Loucy (cell line): ENCODE results near the gene SDCCAG8.

Experiments used
- H2AFZ ChIP-seq: fragments of 200-600 bp; sonication (generic); 2 replicates; pipeline ENCODE4 v1.6.0; 2016; ENCODE audit warnings: antibody characterized with exemption, mild to moderate bottlenecking, low read length, moderate library complexity
- H3F3A ChIP-seq: fragments of 200-600 bp; 2 replicates; pipeline ENCODE4 v1.6.0; 2016; ENCODE audit warnings: antibody characterized with exemption, low read depth, mild to moderate bottlenecking
- H3K27me3 ChIP-seq: fragments of 200-600 bp; sonication (generic); 2 replicates; pipeline ENCODE4 v1.6.1; 2014; ENCODE audit warnings: low read length, mild to moderate bottlenecking; ENCODE audit not compliant: insufficient read depth, poor library complexity, severe bottlenecking
- H3K36me3 ChIP-seq: fragments of 200-600 bp; sonication (generic); 2 replicates; pipeline ENCODE4 v1.6.1; 2016; ENCODE audit warnings: low read length; ENCODE audit not compliant: insufficient read depth
- H3K4me1 ChIP-seq: fragments of 200-600 bp; sonication (generic); 2 replicates; pipeline ENCODE4 v1.5.1; 2014; ENCODE audit warnings: low read length, mild to moderate bottlenecking; ENCODE audit not compliant: insufficient read depth, poor library complexity, severe bottlenecking
- H3K4me2 ChIP-seq: fragments of 200-600 bp; sonication (generic); 2 replicates; pipeline ENCODE4 v1.6.0; 2014; ENCODE audit warnings: antibody characterized with exemption, low read length, low read depth, mild to moderate bottlenecking; ENCODE audit not compliant: poor library complexity, severe bottlenecking
- H3K4me3 ChIP-seq: fragments of 200-600 bp; sonication (generic); 2 replicates; pipeline ENCODE4 v1.5.1; 2014; ENCODE audit warnings: low read length, mild to moderate bottlenecking, mixed read lengths; ENCODE audit not compliant: poor library complexity, severe bottlenecking
- H3K79me2 ChIP-seq: fragments of 200-600 bp; sonication (generic); 2 replicates; pipeline ENCODE4 v1.6.1; 2014; ENCODE audit warnings: low read length; ENCODE audit not compliant: insufficient read depth
- H3K9ac ChIP-seq: fragments of 200-600 bp; sonication (generic); 2 replicates; pipeline ENCODE4 v1.6.0; 2014; ENCODE audit warnings: mild to moderate bottlenecking, low read depth, low read length, moderate library complexity; ENCODE audit not compliant: poor library complexity, severe bottlenecking
- H3K9me2 ChIP-seq: fragments of 200-600 bp; sonication (generic); replicated peaks from 2 replicates; pipeline ENCODE4 v1.6.1; 2016; ENCODE audit warnings: low read depth, low read length, mixed read lengths
- H3K9me3 ChIP-seq: fragments of 200-600 bp; sonication (generic); 2 replicates; pipeline ENCODE4 v1.6.1; 2014; ENCODE audit warnings: mild to moderate bottlenecking, antibody characterized with exemption, low read length, low read depth; ENCODE audit not compliant: insufficient read depth
- H4K20me1 ChIP-seq: fragments of 200-600 bp; sonication (generic); 2 replicates; pipeline ENCODE4 v1.6.0; 2014; ENCODE audit warnings: antibody characterized with exemption, low read length, mild to moderate bottlenecking; ENCODE audit not compliant: insufficient read depth, poor library complexity, severe bottlenecking
- CTCF ChIP-seq: fragments of 200-600 bp; sonication (generic); conservative IDR thresholded peaks from 2 replicates; pipeline ENCODE4 v1.5.1; 2014; ENCODE audit warnings: mild to moderate bottlenecking, antibody characterized with exemption, low read length
- EZH2phosphoT487 ChIP-seq: fragments of 200-600 bp; IDR thresholded peaks from 2 replicates; pipeline ENCODE4 v1.6.1; 2018; ENCODE audit warnings: antibody characterized with exemption, mild to moderate bottlenecking, moderate library complexity, borderline replicate concordance

The SDCCAG8 gene

GRCh38 chr1:243546457-243546856, 290.6 kb downstream of the SDCCAG8 start:
- Histone ChIP-seq H3K4me2 (no peak overlapping the region), H2AFZ (no peak overlapping the region), H3K9me3 (no peaks in the 10 kb centered on the region), H4K20me1 (no peaks in the 10 kb centered on the region), H3F3A (no peaks in the 10 kb centered on the region), H3K27me3 (no peaks in the 10 kb centered on the region), H3K9ac (no peak overlapping the region), H3K4me3 (no peak overlapping the region), H3K79me2 (no peaks in the 10 kb centered on the region), H3K36me3 (no peaks in the 10 kb centered on the region), H3K4me1 (no peaks in the 10 kb centered on the region), H3K9me2 (no peaks in the 10 kb centered on the region)
- TF ChIP-seq CTCF = no peak

GRCh38 chr1:243547891-243548290, 292.1 kb downstream of the SDCCAG8 start:
- H3K79me2 ChIP-seq = no peaks in the 10 kb centered on the region
- H3K9me3 ChIP-seq = no peaks in the 10 kb centered on the region
- H3K4me2 ChIP-seq = no peak overlapping the region
- no peak overlapping the region for H2AFZ ChIP-seq
- H3K27me3 ChIP-seq = no peaks in the 10 kb centered on the region
- no peaks in the 10 kb centered on the region for H3F3A ChIP-seq
- no peak for TF ChIP-seq EZH2phosphoT487
- no peak for TF ChIP-seq CTCF
- H3K9ac ChIP-seq = no peak overlapping the region
- H3K4me3 ChIP-seq = no peak overlapping the region
- H4K20me1 ChIP-seq = no peaks in the 10 kb centered on the region
- no peaks in the 10 kb centered on the region for H3K4me1 ChIP-seq
- no peaks in the 10 kb centered on the region for H3K36me3 ChIP-seq
- H3K9me2 ChIP-seq = no peaks in the 10 kb centered on the region

GRCh38 chr1:243548516-243548915, 292.7 kb downstream of the SDCCAG8 start:
- no peaks in the 10 kb centered on the region for H3K79me2 ChIP-seq
- no peak for TF ChIP-seq CTCF
- no peak for TF ChIP-seq EZH2phosphoT487
- no peaks in the 10 kb centered on the region for H3K4me1 ChIP-seq
- no peak overlapping the region for H3K4me2 ChIP-seq
- H4K20me1 ChIP-seq = no peaks in the 10 kb centered on the region
- H3K4me3 ChIP-seq = no peak overlapping the region
- H3F3A ChIP-seq = no peaks in the 10 kb centered on the region
- H3K9ac ChIP-seq = no peak overlapping the region
- no peaks in the 10 kb centered on the region for H3K9me3 ChIP-seq
- H3K9me2 ChIP-seq = no peaks in the 10 kb centered on the region
- no peaks in the 10 kb centered on the region for H3K27me3 ChIP-seq
- H2AFZ ChIP-seq = no peak overlapping the region
- H3K36me3 ChIP-seq = no peaks in the 10 kb centered on the region
